ENCODE results near the gene UNCX. TPM values are rescaled to one million over a fixed set of nuclear protein-coding genes. Genes with fewer than 3 reads are reported as not detected.

The UNCX gene
- total RNA-seq, 1 experiment from 2014 or later, result 1.9 TPM

GRCh38 chr7:1274876-1275375, 42.3 kb downstream of the UNCX start:
- CTCF ChIA-PET, result no interaction called here
- no peaks in the 10 kb centered on the region for H3K27me3 ChIP-seq (replicated peaks; ENCODE audit: insufficient read depth, low read depth, low read length, poor library complexity)

GRCh38 chr7:1275451-1276381, 43.0 kb downstream of the UNCX start:
- no peaks in the 10 kb centered on the region for H3K27me3 ChIP-seq (replicated peaks; ENCODE audit: insufficient read depth, low read depth, low read length, poor library complexity)
- no peak overlapping the region for H3K4me3 ChIP-seq (ENCODE audit: low read depth, low read length, poor library complexity, severe bottlenecking)
- no peaks in the 10 kb centered on the region for H3K4me1 ChIP-seq (ENCODE audit: insufficient read depth, low read length, poor library complexity, severe bottlenecking)
- H3K27ac ChIP-seq (ENCODE audit: low read depth, low read length, poor library complexity, severe bottlenecking), result no peak overlapping the region
- POLR2A ChIA-PET (ENCODE audit: low non-redundant PET), result no interaction called here
- H3K9me3 ChIP-seq (ENCODE audit: low read depth, low read length, poor library complexity, severe bottlenecking), result peaks cover 4% of the 10 kb centered on the region
- intact Hi-C loops (cut with micrococcal nuclease; ENCODE audit: unreplicated experiment), result no loop called here
- CTCF ChIA-PET, result no interaction called here
- no TSS peak for BruUV-seq (replicated peaks)
- no peak for DNase-seq (ENCODE audit: low spot score)
- no peaks in the 10 kb centered on the region for H3K36me3 ChIP-seq (ENCODE audit: insufficient read depth, low read length, poor library complexity, severe bottlenecking)
- no peak for TF ChIP-seq EZH2 (IDR thresholded peaks at IDR 0.05; ENCODE audit: borderline replicate concordance, low read depth, low read length, poor library complexity, severe bottlenecking)
- no peak for TF ChIP-seq CTCF (conservative IDR thresholded peaks at IDR 0.05; ENCODE audit: low read depth, low read length)

More at GRCh38 chr7:1274876-1275375, 42.3 kb downstream of the UNCX start:
- H3K27ac ChIP-seq (ENCODE audit: low read depth, low read length, poor library complexity, severe bottlenecking), result no peak overlapping the region
- POLR2A ChIA-PET (ENCODE audit: low non-redundant PET), result no interaction called here
- H3K9me3 ChIP-seq (ENCODE audit: low read depth, low read length, poor library complexity, severe bottlenecking), result peaks cover 4% of the 10 kb centered on the region
- no peak overlapping the region for H3K4me3 ChIP-seq (ENCODE audit: low read depth, low read length, poor library complexity, severe bottlenecking)
- intact Hi-C loops (cut with micrococcal nuclease; ENCODE audit: unreplicated experiment), result no loop called here
- no peaks in the 10 kb centered on the region for H3K36me3 ChIP-seq (ENCODE audit: insufficient read depth, low read length, poor library complexity, severe bottlenecking)
- no peaks in the 10 kb centered on the region for H3K4me1 ChIP-seq (ENCODE audit: insufficient read depth, low read length, poor library complexity, severe bottlenecking)
- DNase-seq (ENCODE audit: low spot score), result no peak
- no peak for TF ChIP-seq EZH2 (IDR thresholded peaks at IDR 0.05; ENCODE audit: borderline replicate concordance, low read depth, low read length, poor library complexity, severe bottlenecking)
- TF ChIP-seq CTCF (conservative IDR thresholded peaks at IDR 0.05; ENCODE audit: low read depth, low read length), result no peak
- no TSS peak for BruUV-seq (replicated peaks)

- intact Hi-C loops (cut with micrococcal nuclease; ENCODE audit: unreplicated experiment), result no loop called here
Observed at GRCh38 chr7:1276626-1277175, 44.0 kb downstream of the UNCX start.

More at GRCh38 chr7:1276626-1277175, 44.0 kb downstream of the UNCX start:
- DNase-seq (ENCODE audit: low spot score), result no peak
- ChIA-PET POLR2A (ENCODE audit: low non-redundant PET) (no interaction called here), CTCF (no interaction called here)
- Histone ChIP-seq H3K4me3 (ENCODE audit: low read depth, low read length, poor library complexity, severe bottlenecking) (no peak overlapping the region), H3K36me3 (ENCODE audit: insufficient read depth, low read length, poor library complexity, severe bottlenecking) (no peaks in the 10 kb centered on the region), H3K4me1 (ENCODE audit: insufficient read depth, low read length, poor library complexity, severe bottlenecking) (no peaks in the 10 kb centered on the region), H3K27ac (ENCODE audit: low read depth, low read length, poor library complexity, severe bottlenecking) (no peak overlapping the region), H3K27me3 (replicated peaks; ENCODE audit: insufficient read depth, low read depth, low read length, poor library complexity) (no peaks in the 10 kb centered on the region), H3K9me3 (ENCODE audit: low read depth, low read length, poor library complexity, severe bottlenecking) (peaks cover 4% of the 10 kb centered on the region)
- TF ChIP-seq EZH2 (IDR thresholded peaks at IDR 0.05; ENCODE audit: borderline replicate concordance, low read depth, low read length, poor library complexity, severe bottlenecking) (no peak), CTCF (conservative IDR thresholded peaks at IDR 0.05; ENCODE audit: low read depth, low read length) (no peak)
- BruUV-seq (replicated peaks), result no TSS peak
